Measurements from ENCODE around the gene STXBP6. TPM values are rescaled to one million over a fixed set of nuclear protein-coding genes. Genes with fewer than 3 reads are reported as not detected.

The STXBP6 gene
- total RNA-seq, 1 experiment from 2014 or later: 12.3 TPM

DNA sequence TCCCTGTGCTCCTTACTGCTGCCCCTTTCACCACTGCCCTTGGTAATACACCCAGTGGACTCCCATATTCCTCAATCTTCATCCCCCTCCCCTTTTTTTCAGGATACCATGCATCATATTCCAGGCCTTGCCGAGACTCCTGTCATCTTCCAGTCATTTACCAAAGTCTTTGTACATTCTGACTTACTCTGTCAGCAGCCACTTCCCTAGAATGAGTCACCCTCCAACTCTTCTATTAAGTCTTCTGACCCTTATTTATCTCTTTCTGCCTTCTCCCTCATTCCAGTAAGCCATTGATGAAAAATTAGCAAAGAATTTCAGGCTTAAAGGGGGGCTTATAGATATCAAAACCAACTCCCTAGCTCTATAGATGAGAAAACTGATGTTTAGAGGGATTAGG, 128.0 kb downstream of the STXBP6 start:
- TF ChIP-seq, protein P1, sequence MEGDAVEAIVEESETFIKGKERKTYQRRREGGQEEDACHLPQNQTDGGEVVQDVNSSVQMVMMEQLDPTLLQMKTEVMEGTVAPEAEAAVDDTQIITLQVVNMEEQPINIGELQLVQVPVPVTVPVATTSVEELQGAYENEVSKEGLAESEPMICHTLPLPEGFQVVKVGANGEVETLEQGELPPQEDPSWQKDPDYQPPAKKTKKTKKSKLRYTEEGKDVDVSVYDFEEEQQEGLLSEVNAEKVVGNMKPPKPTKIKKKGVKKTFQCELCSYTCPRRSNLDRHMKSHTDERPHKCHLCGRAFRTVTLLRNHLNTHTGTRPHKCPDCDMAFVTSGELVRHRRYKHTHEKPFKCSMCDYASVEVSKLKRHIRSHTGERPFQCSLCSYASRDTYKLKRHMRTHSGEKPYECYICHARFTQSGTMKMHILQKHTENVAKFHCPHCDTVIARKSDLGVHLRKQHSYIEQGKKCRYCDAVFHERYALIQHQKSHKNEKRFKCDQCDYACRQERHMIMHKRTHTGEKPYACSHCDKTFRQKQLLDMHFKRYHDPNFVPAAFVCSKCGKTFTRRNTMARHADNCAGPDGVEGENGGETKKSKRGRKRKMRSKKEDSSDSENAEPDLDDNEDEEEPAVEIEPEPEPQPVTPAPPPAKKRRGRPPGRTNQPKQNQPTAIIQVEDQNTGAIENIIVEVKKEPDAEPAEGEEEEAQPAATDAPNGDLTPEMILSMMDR (conservative IDR thresholded peaks at IDR 0.05): no peak
- TF ChIP-seq EZH2 (IDR thresholded peaks at IDR 0.05; ENCODE audit: low read depth): no peak
- Histone ChIP-seq H4K20me1 (ENCODE audit: insufficient read depth) (no peaks in the 10 kb centered on the region), H3K9me2 (ENCODE audit: insufficient read depth) (no peaks in the 10 kb centered on the region), H3K9me3 (ENCODE audit: insufficient read depth, low read depth) (no peaks in the 10 kb centered on the region), H3K27me3 (ENCODE audit: insufficient read depth, low read depth) (no peaks in the 10 kb centered on the region), H3F3A (ENCODE audit: insufficient read depth, low read depth) (no peaks in the 10 kb centered on the region), H3K79me2 (ENCODE audit: low read depth) (no peaks in the 10 kb centered on the region), H3K36me3 (ENCODE audit: low read depth) (no peaks in the 10 kb centered on the region), H3K4me3 (no peak overlapping the region), H3K4me2 (no peak overlapping the region), H3K4me1 (replicated peaks; ENCODE audit: insufficient read depth) (no peaks in the 10 kb centered on the region), H2AFZ (no peak overlapping the region), H3K27ac (no peak overlapping the region)
- no TSS peak for BruUV-seq (replicated peaks)
- ChIA-PET CTCF (no interaction called here), POLR2A (ENCODE audit: unreplicated experiment) (no interaction called here)
- no peak for DNase-seq
- intact Hi-C loops (cut with micrococcal nuclease; ENCODE audit: unreplicated experiment): no loop called here

DNA sequence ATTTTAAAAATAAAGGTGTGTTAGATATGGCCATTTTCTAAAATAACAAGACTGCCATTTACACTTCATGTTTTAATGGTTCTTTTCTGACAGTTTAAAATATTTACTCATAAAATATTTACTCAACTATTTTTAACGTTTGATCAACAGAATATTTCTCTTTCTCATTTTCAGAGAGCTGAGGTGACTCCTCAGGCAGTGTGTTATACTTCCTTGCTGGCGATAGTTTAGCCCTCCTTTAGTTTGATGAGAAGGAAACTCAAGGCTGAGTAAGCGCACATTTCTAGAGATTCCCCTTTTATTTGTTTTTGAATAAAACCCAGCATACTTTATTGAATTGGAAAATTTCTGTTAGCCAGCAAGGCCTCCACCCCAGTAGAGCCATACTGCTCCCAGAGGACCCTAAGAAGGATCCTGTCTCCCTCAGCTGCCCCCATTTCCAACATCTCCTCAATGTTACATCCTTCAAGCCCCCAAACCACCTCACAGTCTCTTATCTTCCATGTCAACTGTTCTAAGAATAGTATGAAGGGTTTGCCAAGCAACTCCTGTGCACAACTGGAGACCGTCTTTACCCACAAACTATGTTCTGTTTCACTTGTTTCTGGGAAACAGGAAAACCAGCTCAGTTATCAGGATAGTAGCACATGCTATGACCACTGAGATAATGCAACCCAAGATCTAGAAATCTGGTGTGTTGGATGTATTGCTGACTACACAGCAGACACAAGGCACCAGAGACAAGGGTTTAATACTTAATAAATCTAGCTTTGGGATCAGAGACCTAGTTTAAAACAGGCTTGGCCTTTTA, 129.5 kb downstream of the STXBP6 start:
- CTCF ChIA-PET: no interaction called here
- no peak overlapping the region for H3K4me3 ChIP-seq
- no peaks in the 10 kb centered on the region for H3F3A ChIP-seq (ENCODE audit: insufficient read depth, low read depth)
- H2AFZ ChIP-seq: no peak overlapping the region
- DNase-seq: no peak
- no peak overlapping the region for H3K4me2 ChIP-seq
- no peaks in the 10 kb centered on the region for H4K20me1 ChIP-seq (ENCODE audit: insufficient read depth)
- no peak overlapping the region for H3K27ac ChIP-seq
- H3K36me3 ChIP-seq (ENCODE audit: low read depth): no peaks in the 10 kb centered on the region
- intact Hi-C loops (cut with micrococcal nuclease; ENCODE audit: unreplicated experiment): no loop called here
- no TSS peak for BruUV-seq (replicated peaks)
- POLR2A ChIA-PET (ENCODE audit: unreplicated experiment): no interaction called here
- no peaks in the 10 kb centered on the region for H3K79me2 ChIP-seq (ENCODE audit: low read depth)
- H3K27me3 ChIP-seq (ENCODE audit: insufficient read depth, low read depth): no peaks in the 10 kb centered on the region
- H3K9me2 ChIP-seq (ENCODE audit: insufficient read depth): no peaks in the 10 kb centered on the region
- H3K9me3 ChIP-seq (ENCODE audit: insufficient read depth, low read depth): no peaks in the 10 kb centered on the region
- TF ChIP-seq EZH2 (IDR thresholded peaks at IDR 0.05; ENCODE audit: low read depth): no peak
- TF ChIP-seq, protein P1 (conservative IDR thresholded peaks at IDR 0.05): no peak
- H3K4me1 ChIP-seq (replicated peaks; ENCODE audit: insufficient read depth): no peaks in the 10 kb centered on the region

DNA sequence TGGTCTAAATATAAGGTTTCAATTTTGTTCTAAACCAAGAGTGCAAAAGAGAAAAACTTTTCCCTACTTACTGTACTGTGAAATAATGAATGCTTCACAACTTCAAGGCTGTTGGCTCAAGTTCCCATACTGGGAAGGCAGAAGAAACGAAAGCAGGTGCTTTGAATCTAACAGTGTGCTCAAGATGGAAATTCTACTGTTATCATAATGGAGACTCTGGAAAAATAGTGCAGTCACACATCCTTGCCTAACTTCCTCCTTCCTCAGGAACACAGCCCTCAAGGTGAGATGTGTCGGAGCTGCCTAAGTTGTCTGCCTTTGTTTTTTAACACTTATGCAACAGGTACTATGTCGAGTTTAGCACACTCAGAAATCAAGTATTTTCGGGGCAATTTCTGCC, 131.1 kb downstream of the STXBP6 start:
- intact Hi-C loops (cut with micrococcal nuclease; ENCODE audit: unreplicated experiment): no loop called here
- H3K27ac ChIP-seq: no peak overlapping the region
- no peaks in the 10 kb centered on the region for H4K20me1 ChIP-seq (ENCODE audit: insufficient read depth)
- POLR2A ChIA-PET (ENCODE audit: unreplicated experiment): no interaction called here
- H3K36me3 ChIP-seq (ENCODE audit: low read depth): no peaks in the 10 kb centered on the region
- TF ChIP-seq, protein P1 (conservative IDR thresholded peaks at IDR 0.05): no peak
- TF ChIP-seq EZH2 (IDR thresholded peaks at IDR 0.05; ENCODE audit: low read depth): no peak
- H3K27me3 ChIP-seq (ENCODE audit: insufficient read depth, low read depth): no peaks in the 10 kb centered on the region
- no peaks in the 10 kb centered on the region for H3F3A ChIP-seq (ENCODE audit: insufficient read depth, low read depth)
- H3K4me3 ChIP-seq: no peak overlapping the region
- H2AFZ ChIP-seq: no peak overlapping the region
- DNase-seq: no peak
- no peak overlapping the region for H3K4me2 ChIP-seq
- BruUV-seq (replicated peaks): no TSS peak
- no peaks in the 10 kb centered on the region for H3K4me1 ChIP-seq (replicated peaks; ENCODE audit: insufficient read depth)
- no peaks in the 10 kb centered on the region for H3K79me2 ChIP-seq (ENCODE audit: low read depth)
- no peaks in the 10 kb centered on the region for H3K9me3 ChIP-seq (ENCODE audit: insufficient read depth, low read depth)
- CTCF ChIA-PET: no interaction called here
- H3K9me2 ChIP-seq (ENCODE audit: insufficient read depth): no peaks in the 10 kb centered on the region

Measured in PC-9 (cell line).